Erythroblast (primary cell): ENCODE measurements around the gene GDF10.

Experiments
- GATA1 ChIP-seq: IDR thresholded peaks from 2 replicates; pipeline ENCODE4 v1.6.1; 2011; ENCODE audit warnings: low read depth, mild to moderate bottlenecking, control low read depth, low read length, moderate library complexity
- POLR2A ChIP-seq: IDR thresholded peaks from 2 replicates; pipeline ENCODE4 v1.6.1; 2011; ENCODE audit warnings: mild to moderate bottlenecking, low read length

DNA sequence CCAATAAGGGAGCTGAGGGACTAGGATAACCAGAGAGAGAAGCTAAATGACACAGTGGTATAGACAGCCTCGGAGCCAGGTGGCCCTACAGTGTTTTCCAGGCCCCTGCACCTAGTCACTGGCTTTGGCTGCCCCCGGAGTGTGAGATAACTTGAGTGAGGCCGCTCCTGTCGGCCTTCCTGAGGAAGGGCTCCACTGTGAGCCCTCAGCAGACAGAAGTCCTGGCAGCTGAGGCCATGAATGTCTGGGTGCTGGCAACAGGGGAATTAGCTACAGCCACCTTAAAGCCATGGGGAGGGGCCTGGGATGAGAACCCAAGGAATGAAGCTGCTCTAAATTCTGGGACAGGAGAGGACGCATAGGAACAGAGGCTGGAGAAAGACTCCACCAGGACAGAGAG, 4.6 kb upstream of the GDF10 start:
- no peak for TF ChIP-seq POLR2A
- no peak for TF ChIP-seq GATA1
